HG02642 (cell line): ENCODE results near the gene PDCD11.
"Not testable (repeated sequence)": the region's sequence is repeated elsewhere in the genome, so short reads cannot be mapped to it uniquely, and the experiment has no call there.

ENCODE experiments used
- ATAC-seq: cut with Tn5 transposase; IDR thresholded peaks from one replicate; pipeline ENCODE4 v1.9.1; 2021; ENCODE audit warnings: mild to moderate bottlenecking; ENCODE audit not compliant: unreplicated experiment, poor library complexity

PDCD11 gene

GRCh38 chr10:103470761-103471653 lies 74.6 kb downstream of the PDCD11 start:
- peak; percentile 74 for ATAC-seq

GRCh38 chr10:103472005-103472404 lies 75.6 kb downstream of the PDCD11 start:
- peak; percentile 31 for ATAC-seq

GRCh38 chr10:103473261-103473671 lies 76.8 kb downstream of the PDCD11 start:
- ATAC-seq: no peak

- no peak for ATAC-seq
These were observed 77.7 kb downstream of the PDCD11 start for GRCh38 chr10:103474077-103474476.

- no peak for ATAC-seq
These were observed 79.0 kb downstream of the PDCD11 start for GRCh38 chr10:103475437-103475836.

- no peak for ATAC-seq
These were observed 79.8 kb downstream of the PDCD11 start for GRCh38 chr10:103476046-103476768.

- ATAC-seq: no peak
These were observed 82.2 kb downstream of the PDCD11 start for GRCh38 chr10:103478671-103479070.

GRCh38 chr10:103479135-103479534 lies 82.7 kb downstream of the PDCD11 start, which contains the start of gene CALHM3:
Gene CALHM3 (minus strand): TSS chr10:103479240. CDS start chr10:103479032, 208 bp downstream.
- ATAC-seq: no peak

- ATAC-seq: no peak
These were observed 84.1 kb downstream of the PDCD11 start for GRCh38 chr10:103480521-103480920.

GRCh38 chr10:103481974-103482531 lies 85.6 kb downstream of the PDCD11 start:
- peak; percentile 71 for ATAC-seq

- not testable (repeated sequence) for ATAC-seq
These were observed 90.4 kb downstream of the PDCD11 start for GRCh38 chr10:103486635-103487409.

- no peak for ATAC-seq
These were observed 90.9 kb downstream of the PDCD11 start for GRCh38 chr10:103487410-103487708.

- peak; percentile 18 for ATAC-seq
These were observed 94.5 kb downstream of the PDCD11 start for GRCh38 chr10:103490986-103491314.

GRCh38 chr10:103491729-103492364 lies 95.4 kb downstream of the PDCD11 start:
- ATAC-seq: no peak

- no peak for ATAC-seq
These were observed 96.3 kb downstream of the PDCD11 start for GRCh38 chr10:103492655-103493261.

GRCh38 chr10:103493362-103493915 lies 97.0 kb downstream of the PDCD11 start, which contains the start of gene NEURL1:
Gene NEURL1 (plus strand): TSS chr10:103493705. CDS start chr10:103494388, 683 bp downstream.
- ATAC-seq: no peak

- no peak for ATAC-seq
These were observed 97.8 kb downstream of the PDCD11 start for GRCh38 chr10:103493916-103494877.

GRCh38 chr10:103495321-103495720 lies 98.9 kb downstream of the PDCD11 start:
- ATAC-seq: no peak
